Forelimb muscle (tissue), 1 donor: Measurements from ENCODE around the gene SORL1. TPM values are rescaled to one million over a fixed set of nuclear protein-coding genes. Genes with fewer than 3 reads are reported as not detected.
"Not testable (repeated sequence)": the region's sequence is repeated elsewhere in the genome, so short reads cannot be mapped to it uniquely, and the experiment has no call there.

Source experiments
- DNase-seq: peaks from one replicate; pipeline ENCODE4 v3.0.0-alpha.2; 2013; ENCODE audit warnings: low read depth
- polyA plus RNA-seq: library from polyadenylated mRNA; unstranded; fragments of 120-200 nt; gene quantifications from one replicate; pipeline ENCODE4 v1.2.1, GENCODE V29; 2013; ENCODE audit not compliant: insufficient read length

SORL1 gene
- polyA plus RNA-seq, 1 donor = 1.9 TPM

DNA sequence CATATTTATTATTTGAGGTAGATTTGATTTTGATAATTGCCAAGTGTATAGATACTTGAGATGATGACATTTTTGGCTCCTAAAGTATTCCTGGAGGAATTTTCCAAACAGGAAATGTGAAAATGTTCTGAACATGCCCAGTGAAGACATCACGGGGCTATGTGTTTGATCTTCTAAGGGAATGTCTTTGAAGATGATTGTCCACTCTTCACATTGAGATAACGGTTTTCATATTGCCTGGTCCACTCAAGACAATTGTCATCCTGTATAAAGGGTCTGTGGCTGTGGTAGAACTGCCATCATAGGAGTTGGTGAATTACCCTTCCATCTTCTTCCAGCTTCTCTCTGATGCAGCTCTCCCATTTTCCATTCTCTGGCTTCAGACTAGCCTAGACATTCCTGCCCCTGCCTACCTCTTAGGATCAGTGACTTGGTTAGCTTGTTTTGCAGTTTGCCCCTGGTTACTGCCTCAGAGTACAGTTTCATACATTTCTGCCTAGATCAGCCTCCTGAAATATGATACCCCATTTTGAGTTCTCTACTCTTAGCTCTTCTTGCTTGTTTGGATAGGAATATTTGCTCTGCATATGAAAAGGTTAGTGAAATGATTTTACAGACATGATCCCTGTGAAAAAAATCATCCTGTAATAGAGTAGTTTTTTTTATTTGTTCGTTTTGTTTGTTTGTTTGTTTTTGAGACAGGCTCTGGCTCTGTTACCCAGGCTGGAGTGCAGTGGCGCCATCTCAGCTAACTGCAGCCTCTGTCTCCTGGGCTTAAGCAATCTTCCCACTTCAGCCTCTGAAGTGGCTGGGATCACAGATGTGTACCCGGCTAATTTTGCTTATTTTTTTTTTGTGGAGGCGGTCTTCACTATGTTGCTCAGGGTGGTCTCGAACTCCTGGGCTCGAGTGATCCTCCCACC is 112.0 kb downstream of the SORL1 start:
- DNase-seq = no peak

DNA sequence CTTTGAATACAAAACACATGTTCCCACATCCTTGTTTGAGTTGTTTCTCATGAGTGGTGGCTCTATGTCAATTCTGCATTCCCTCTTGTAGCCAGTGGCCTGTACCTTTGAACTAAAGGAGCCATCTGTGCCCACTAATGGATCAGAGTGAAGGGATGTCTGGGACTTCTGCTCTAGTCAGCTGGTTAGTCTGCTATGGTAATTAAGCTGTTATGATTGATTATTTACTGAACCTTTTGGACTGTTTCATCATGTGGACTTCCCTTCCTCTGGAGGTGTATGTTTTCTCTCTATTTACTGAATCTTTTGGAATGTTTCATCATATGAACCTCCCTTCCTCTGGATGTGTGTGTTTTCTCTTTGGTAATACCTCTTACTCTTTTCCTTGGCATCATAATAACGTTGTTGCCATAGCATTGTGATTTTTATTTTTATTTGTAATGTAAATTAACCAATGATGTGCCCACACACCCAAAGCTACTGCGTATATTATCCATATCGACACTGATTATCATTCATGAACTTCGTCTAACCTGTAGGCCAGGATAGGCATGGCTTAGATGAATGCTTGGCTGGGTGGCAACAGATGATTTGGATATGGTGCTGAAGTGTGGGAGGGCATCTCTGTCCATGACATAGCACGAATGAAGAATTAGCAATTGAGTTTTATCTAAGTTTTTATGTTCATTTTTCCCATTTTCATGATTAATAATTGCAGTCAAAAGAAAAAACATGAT is 113.0 kb downstream of the SORL1 start:
- no peak for DNase-seq

DNA sequence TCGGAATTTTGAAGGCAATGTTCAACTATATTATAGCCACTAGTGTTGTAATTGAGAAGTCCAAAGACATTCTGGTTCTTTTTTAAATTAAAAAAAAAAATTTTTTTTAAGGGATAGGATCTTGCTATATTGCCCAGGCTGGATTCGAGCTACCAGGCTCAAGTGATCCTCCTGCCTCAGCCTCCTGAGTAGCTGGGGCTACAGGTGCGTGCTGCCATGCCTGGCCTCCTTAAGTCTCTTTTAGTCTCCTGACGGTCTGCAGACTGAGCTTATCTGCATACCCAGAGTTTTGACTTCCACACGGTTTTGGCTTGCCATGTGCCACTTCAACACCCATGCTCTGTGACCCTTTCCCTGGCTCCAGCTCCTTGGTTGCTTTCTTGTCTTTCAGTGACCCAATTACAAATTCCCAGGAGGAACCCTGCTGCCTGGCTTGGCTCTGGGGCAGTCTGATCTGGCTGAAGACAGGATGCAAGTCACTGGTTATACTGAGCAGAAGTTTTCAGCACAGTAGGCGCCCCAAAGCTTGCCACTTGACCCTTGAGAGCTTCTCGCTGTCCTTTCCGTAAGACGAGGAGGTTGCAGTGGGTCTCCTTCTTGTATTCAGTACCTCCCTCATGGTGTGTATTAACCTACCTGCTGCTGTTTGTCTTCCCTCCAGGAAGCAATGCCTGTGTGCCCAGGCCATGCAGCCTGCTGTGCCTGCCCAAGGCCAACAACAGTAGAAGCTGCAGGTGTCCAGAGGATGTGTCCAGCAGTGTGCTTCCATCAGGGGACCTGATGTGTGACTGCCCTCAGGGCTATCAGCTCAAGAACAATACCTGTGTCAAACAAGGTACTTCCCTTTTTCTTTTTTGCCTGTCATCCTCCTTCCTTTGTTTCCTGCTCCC is 114.4 kb downstream of the SORL1 start:
- no peak for DNase-seq

DNA sequence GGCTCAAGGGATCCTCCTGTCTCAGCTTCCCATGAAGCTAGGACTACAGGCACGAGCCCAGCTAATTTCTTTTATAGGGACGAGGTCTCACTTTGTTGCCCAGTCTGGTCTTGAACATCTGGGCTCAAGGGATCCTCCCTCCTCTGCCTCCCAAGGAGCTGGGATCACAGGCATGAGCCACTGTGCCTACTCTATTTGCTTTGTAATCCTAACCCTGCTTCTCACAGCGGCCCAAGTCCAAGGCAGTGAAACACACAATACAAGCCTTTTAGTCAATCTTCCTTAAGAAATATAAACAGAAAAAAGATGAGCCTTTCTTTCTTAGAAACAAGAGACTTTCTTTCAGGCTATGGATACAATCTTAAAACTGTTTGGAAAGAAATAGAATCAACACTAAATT is 115.9 kb downstream of the SORL1 start:
- DNase-seq = no peak

DNA sequence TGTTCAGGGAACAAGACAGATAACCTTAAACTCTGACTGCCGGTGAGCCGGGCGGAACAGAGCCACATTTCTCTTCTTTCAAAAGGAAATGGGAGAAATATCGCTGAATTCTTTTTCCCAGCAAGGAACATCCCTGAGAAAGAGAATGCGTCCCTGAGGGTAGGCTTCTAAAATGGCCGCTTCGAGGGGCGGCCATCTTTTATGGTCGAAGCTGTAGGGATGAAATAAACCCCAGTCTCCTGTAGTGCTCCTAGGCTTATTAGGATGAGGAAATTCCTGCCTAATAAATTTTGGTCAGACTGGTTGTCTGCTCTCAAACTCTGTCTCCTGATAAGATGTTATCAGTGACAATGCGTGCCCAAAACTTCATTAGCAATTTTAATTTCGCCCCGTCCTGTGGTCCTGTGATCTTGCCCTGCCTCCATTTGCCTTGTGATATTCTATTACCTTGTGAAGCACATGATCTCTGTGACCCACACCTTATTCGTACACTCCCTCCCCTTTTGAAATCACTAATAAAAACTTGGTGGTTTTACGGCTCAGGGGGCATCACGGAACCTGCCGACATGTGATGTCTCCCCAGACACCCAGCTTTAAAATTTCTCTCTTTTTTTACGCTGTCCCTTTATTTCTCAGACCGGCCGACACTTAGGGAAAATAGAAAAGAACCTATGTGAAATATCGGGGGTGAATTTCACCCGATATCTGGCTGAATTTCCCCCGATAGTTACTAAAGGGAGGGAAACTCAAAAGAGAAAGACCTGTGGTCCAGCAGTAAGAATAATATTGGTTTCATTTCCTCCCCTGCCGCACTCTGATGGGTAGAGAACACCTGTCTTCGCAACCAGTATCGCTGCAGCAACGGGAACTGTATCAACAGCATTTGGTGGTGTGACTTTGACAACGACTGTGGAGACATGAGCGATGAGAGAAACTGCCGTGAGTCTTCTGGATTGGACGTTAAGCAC is 117.5 kb downstream of the SORL1 start:
- not testable (repeated sequence) for DNase-seq

DNA sequence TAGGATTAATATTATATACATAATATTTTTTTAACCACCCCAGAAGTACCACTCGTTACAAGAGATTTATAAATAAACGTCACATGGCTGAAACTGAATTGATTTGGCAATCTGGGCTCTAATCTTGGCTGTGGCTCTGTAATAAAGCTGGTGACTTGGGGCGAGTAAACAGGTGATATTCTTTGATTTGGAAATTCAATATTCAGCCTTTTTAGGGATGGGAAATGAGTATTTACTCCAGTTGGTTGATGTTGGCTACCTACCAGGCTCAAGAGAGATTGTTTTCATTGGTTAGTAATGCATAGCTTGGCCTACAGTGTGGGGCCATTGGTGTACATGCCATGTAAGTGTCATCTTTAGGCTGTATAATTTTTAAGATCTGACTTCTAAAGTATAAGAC is 118.3 kb downstream of the SORL1 start:
- no peak for DNase-seq

GRCh38 chr11:121571506-121571905 is 119.4 kb downstream of the SORL1 start:
- DNase-seq = no peak

DNA sequence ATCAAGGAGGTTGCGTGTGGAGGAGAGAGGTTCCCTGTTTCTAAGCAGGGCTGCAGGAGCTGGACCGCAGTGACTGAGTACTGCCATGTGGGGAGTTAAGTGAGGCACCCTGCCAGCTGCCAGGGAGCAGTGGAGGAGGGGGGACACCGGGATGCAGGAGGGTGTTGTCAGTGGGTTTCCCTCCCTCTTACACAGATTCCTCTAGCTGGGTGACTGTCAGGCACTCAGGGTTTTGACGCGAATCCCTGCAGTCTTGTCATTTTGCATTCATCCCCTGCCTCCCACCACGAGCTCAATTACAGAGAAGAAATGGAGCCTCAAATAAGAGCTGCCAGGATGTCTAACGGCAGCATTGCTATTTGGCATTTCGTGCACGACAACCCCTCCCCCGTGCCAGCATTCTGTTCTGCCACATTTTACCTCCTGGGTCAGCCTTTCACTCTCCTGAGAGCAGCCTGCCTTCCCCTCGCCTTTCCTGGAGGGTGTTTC is 120.5 kb downstream of the SORL1 start:
- DNase-seq = no peak

DNA sequence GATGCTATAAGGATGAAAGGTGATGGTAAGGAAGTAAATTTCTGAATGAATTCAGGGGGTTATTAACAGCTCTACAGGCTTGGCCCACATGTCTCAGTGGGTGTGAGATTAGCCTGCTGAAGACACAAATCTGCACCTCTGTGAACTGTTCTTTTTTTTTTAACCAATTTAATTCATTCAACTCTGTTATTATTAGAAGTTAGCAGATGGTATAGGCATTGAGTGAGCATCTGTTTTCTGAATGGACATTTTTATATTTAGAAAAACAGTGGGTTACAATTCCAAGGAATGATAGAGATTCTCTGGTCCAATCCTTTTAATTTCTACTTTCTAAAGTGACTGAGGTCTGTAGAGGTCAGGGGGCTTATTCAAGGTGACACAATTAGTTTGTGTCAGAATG is 122.7 kb downstream of the SORL1 start:
- DNase-seq = no peak

GRCh38 chr11:121575250-121575962 is 123.3 kb downstream of the SORL1 start:
- no peak for DNase-seq

DNA sequence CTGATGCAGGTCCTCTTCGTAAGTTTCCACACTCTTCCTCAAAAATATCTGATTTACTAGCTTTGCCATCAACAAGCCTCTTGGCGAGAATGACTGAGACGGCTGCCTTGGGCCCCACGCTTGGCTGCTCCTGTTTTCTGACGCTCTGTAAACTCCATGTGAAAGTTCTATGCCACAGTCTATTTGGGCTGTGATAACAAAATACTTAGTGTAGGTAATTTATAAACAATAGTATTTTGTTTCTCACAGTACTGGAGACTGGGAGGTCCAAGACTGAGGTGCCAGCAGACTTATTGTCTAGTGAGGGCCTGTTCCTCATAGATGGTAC is 123.8 kb downstream of the SORL1 start:
- DNase-seq = no peak

- no peak for DNase-seq
Measured at GRCh38 chr11:121576531-121576930, 124.4 kb downstream of the SORL1 start.

- no peak for DNase-seq
Measured at GRCh38 chr11:121577106-121577848, 125.2 kb downstream of the SORL1 start.

- DNase-seq = no peak
Measured at GRCh38 chr11:121578251-121578976, 126.3 kb downstream of the SORL1 start.

DNA sequence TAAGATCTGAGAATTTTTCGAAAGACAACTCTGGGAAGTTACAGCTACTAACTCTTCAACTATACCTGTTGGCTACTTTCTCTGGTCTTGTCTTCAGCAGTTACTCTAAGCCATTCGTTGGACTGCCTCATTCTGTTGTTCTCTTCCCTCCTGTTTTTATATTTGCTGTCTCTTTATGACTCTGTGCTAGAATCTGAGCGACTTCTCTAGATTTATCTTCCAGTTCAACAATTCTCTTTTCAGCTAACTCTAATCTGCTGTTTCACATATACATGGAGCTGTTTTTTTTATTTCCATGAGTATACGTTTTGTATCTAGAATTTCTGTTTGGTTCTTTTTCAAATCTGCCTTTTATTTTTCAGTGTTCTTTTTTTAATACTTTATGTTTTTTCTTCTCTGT is 128.0 kb downstream of the SORL1 start:
- DNase-seq = no peak

DNA sequence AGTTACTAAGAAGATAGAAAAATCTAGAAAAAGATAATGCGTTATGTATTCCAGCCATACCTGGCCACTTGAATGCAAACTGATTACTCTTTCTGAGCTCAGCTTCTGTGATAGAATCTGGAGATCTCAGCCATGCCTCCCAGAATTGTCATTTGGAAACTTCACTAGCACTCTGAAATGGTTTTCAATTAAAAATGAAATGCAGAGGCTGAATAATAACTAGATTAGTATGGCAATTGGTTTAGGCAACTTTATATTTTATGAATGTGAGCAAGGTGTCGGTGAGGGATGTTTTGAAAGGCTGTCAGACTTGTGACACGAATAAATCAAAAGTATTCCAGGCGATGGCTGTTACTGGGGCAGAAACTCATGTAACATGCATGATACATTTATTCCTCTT is 129.5 kb downstream of the SORL1 start:
- DNase-seq = no peak

DNA sequence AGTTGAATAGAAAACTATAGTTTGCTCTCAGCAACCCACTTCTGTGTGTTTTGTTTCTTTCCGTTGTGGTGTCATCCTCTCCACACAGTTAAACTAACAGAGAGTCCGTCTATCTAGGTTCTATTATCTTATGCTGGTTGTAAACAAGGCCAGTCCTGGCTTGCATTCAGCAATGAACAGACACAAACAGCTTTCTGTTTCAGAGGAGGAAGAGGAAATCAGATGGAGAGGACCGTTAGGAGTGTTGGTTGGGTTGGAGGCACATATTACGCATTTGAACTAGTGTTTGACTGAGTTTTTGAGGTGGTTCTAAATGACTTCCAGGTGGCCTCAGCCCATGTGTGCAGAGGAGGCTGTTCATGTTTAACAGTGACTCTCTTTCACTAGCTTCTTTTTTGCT is 130.2 kb downstream of the SORL1 start:
- no peak for DNase-seq

- no peak for DNase-seq
Measured at GRCh38 chr11:121583825-121584224, 131.7 kb downstream of the SORL1 start.

- DNase-seq = no peak
Measured at GRCh38 chr11:121586750-121587149, 134.6 kb downstream of the SORL1 start.
